ENCODE data around the gene TXNRD2.

Gene TXNRD2

GRCh38 chr22:19965771-19966709 is 24.4 kb upstream of the TXNRD2 start:
- DNase-seq, result peak in 2 of 3 experiments; percentile 59 to 87

- DNase-seq, result no peak
Measured at GRCh38 chr22:19964701-19965386, 23.2 kb upstream of the TXNRD2 start.

DNA sequence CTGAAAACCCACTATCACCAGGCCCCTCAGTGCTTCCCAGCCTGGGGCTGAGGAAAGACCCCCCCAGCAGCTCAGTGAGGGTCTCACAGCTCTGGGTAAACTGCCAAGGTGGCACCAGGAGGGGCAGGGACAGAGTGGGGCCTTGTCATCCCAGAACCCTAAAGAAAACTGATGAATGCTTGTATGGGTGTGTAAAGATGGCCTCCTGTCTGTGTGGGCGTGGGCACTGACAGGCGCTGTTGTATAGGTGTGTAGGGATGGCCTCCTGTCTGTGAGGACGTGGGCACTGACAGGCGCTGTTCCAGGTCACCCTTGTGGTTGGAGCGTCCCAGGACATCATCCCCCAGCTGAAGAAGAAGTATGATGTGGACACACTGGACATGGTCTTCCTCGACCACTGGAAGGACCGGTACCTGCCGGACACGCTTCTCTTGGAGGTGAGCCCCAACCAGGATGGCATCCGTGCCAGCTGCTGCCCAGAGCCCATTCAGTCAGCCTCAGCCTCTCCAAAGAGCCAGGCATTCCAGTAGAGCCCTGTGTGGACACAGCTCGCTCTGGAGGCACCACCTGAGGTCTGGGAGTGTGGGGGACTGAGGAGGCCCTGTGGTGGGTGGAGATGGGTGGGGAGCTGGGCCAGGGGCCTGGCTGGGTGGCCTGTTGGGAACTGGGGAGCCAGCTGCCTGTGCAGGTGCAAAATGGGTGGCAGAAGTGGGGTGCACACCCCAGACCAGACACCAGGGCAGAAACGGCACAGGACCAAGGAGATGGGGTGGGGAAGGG is 22.4 kb upstream of the TXNRD2 start:
- DNase-seq, result no peak

DNA sequence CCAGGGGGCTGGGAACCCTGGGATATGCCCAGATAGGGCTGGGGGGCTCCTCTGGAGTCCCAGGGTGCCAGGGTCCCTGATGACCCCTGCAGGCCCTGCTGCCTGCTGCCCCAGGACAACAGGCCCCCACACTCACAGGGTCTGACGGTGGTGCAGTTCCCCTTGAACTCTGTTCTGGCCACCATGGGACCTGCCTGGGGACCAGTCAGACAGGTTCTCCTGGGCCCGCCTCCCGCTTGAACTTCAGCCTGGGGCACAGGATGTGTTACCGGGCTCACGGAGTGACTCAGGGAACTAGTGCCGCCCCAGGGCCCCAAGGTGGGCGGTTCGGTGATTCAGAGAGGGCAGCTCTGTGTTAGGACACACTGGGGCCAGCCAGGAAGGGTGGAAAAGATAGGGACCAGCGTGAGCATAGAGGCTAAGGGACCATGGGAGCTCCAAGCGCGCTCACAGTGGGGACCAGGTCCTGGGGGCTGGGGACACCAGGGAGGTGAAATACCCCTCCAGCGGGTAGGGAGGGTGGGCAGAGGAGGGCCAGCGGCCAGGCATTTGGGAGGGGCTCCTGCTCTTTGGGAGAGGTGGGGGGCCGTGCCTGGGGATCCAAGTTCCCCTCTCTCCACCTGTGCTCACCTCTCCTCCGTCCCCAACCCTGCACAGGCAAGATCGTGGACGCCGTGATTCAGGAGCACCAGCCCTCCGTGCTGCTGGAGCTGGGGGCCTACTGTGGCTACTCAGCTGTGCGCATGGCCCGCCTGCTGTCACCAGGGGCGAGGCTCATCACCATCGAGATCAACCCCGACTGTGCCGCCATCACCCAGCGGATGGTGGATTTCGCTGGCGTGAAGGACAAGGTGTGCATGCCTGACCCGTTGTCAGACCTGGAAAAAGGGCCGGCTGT is 21.5 kb upstream of the TXNRD2 start:
- peak in 2 of 3 experiments; percentile 60 to 71 for DNase-seq

DNA sequence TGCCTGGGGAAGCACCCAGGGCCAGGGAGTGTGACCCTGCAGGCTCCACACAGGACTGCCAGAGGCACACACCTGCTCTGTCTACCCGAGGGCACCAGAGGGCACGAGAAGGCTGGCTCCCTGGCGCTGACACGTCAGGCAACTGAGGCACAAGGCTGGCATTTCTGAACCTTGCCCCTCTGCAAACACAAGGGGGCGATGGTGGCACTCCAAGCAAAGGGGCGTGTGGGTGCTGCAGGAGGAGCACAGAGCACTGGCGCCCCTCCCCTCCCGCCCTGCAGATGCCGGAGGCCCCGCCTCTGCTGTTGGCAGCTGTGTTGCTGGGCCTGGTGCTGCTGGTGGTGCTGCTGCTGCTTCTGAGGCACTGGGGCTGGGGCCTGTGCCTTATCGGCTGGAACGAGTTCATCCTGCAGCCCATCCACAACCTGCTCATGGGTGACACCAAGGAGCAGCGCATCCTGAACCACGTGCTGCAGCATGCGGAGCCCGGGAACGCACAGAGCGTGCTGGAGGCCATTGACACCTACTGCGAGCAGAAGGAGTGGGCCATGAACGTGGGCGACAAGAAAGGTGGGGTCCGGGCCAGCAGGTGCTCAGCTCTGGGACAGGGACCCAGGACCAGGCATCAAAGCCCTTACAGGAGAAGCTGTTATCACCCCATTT is 20.8 kb upstream of the TXNRD2 start:
- DNase-seq, result peak; percentile 52 to 81 (median 70)

DNA sequence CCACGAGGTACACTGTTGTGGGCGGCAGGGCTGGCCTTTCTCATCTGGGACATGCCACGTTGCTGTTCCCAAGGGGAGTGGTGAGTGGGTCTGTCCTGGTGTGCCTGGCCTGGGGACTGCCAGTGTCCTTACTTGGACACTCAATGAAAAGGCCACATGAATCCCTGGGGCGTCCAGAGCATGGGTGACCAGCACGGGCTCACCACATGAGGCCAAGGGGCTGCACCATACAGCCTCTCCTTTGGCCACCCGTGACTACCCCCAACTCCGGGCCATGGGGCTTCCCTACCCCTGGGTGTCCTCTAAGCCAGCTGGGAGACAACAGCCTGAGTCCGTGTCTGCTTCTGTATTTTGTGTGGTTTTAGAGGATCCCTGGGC is 20.2 kb upstream of the TXNRD2 start:
- DNase-seq, result no peak

GRCh38 chr22:19961201-19961580 is 19.6 kb upstream of the TXNRD2 start:
- no peak for DNase-seq

- DNase-seq, result no peak
Measured at GRCh38 chr22:19960491-19961200, 19.0 kb upstream of the TXNRD2 start.

DNA sequence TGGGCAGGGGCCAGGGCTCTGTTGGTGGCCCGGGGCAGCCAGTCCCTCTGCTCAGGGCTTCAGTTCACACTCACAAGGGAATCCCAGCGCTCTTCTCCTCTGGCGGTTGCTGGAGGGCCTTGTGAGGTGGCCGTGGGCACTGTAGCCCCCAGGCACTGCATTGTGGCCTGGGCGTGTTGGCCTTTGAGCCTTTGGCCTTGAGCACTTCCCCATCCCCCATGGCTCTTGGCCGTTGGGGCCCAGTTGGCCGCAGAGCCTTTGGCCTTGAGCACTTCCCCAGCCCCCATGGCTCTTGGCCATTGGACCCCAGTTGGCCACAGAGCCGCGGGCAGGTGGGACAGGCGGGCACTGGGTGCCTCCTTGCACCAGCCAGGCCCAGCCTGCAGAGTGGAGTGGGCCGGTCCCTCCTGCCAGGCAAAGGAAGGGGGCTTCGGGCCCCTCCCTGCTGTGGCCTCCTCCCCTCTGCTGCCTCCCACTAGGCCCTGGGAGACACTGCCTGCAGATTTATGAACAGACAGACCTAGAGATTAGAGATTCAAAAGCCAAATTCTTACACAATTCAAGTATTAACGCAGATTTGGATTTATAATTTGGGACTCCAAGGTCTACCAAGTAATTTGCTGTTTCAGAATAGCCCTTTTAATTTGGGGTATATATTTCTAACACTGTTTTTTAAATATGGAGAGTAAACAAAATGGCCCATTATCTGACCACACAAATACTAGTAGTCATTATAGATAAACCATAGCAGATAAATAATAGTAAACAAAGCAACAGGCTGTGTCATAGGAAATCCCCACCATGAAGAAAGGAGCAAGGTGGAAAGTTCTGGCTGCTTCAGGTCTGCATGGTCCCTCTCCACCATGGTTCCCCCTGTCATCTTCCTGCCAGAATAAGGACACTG is 18.2 kb upstream of the TXNRD2 start:
- no peak for DNase-seq

- no peak for DNase-seq
Measured at GRCh38 chr22:19959043-19959586, 17.5 kb upstream of the TXNRD2 start.

- no peak for DNase-seq
Measured at GRCh38 chr22:19958083-19959042, 16.7 kb upstream of the TXNRD2 start.

DNA sequence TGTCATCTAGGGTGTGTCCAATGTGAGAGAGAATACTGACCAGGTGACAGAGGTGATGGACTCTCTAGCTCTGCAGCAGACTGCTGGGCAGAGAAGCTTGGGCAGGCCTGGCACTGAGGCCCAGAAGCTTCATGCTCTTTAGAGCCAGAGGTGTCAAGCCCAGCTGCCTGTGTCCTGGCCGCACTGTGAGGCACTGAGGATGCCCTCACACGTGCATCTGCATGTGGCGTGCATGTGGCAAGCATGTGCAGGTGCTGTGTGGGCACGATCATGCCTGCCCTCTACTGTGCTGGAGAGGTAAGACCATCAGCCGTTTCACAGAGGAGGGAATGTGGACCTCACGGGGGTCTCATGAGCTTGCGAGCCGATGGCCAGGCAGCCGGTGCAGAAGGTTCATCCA is 15.8 kb upstream of the TXNRD2 start:
- DNase-seq, result no peak

DNA sequence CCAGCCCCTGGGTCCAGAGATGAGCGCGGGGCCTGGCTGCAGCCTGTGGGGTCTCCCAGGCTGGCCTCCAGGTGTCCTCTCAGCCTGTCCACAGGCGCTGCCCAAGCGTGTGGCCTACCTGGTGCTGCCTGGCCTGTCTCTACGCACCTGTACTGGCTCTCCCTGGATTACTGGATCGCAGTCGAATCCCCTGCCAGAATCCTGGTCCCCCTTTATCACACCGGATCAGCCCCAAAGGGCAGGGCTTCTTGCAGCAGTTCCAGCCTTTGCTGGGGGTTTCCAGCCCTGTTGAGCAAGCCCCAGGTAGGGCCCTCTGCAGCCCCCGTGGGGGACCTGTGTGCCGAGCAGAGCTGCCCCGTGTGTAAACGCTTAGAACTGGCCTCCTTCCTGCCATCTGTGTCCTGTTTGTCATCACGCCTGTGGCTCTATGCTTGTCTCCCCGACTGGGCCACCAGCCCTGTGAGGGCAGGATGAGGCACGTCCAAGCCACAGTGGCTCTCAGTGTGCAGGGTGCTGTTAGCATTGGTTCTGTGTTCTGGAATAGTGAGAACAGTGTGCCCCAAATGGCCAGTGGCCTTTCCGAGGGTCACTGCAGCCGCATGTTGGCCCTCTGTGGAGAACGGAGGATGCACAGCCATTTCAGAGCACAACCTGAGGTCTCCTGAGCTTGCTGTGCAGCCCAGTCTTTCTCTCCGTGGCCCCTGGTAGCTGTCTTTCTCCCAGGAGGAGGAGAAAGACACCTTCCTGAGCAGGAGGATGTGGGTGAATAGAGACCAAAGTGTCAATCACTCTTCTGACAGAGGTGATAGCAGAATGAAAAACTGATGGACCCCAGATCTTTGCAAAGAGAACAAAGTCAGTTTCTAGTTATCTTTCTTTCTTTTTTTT is 13.9 kb upstream of the TXNRD2 start:
- DNase-seq, result no peak

GRCh38 chr22:19951346-19951745 is 9.7 kb upstream of the TXNRD2 start:
- DNase-seq, result no peak

DNA sequence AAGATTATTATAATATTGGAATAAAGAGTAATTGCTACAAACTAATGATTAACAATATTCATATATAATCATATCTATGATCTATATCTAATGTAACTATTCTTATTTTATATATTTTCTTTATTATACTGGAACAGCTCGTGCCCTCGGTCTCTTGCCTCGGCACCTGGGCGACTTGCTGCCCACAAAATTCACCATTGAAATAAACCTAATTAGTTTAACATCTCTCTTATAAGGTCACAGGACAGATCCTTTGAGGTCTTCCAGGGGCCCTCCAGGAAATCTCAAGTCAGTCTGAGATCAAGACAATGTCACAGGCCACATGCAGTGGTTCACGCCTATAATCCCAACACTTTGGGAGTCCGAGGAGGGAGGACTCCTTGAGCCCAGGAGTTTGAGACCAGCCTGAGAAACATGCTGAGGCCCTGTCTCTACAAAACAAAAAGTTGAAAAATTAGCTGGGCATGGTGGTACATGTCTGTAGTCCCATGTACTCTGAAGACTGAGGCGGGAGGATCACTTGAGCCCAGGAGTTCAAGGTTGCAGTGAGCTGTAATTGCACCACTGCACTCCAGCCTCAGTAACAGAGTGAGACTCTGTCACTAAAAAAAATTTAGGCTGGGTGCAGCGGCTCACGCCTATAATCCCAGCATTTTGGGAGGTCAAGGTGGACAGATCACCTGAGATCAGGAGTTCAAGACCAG is 6.6 kb upstream of the TXNRD2 start:
- no peak for DNase-seq
